Choroid plexus epithelial cell (primary cell): ENCODE data around the gene ATG9A.

Source experiments
- DNase-seq: peaks from one replicate; pipeline ENCODE4 v3.0.0-alpha.2; 2010; ENCODE audit warnings: low read depth
- H3K4me3 ChIP-seq: 2 replicates; pipeline ENCODE4 v1.5.1; 2011; ENCODE audit warnings: low read depth, mild to moderate bottlenecking, control low read depth, low read length, moderate library complexity
- TF ChIP-seq, protein P1 (sequence below): conservative IDR thresholded peaks from 2 replicates; pipeline ENCODE4 v1.5.1; 2011; ENCODE audit warnings: low read depth, mild to moderate bottlenecking, control low read depth, inconsistent platforms, low read length, moderate library complexity

The ATG9A gene, protein sequence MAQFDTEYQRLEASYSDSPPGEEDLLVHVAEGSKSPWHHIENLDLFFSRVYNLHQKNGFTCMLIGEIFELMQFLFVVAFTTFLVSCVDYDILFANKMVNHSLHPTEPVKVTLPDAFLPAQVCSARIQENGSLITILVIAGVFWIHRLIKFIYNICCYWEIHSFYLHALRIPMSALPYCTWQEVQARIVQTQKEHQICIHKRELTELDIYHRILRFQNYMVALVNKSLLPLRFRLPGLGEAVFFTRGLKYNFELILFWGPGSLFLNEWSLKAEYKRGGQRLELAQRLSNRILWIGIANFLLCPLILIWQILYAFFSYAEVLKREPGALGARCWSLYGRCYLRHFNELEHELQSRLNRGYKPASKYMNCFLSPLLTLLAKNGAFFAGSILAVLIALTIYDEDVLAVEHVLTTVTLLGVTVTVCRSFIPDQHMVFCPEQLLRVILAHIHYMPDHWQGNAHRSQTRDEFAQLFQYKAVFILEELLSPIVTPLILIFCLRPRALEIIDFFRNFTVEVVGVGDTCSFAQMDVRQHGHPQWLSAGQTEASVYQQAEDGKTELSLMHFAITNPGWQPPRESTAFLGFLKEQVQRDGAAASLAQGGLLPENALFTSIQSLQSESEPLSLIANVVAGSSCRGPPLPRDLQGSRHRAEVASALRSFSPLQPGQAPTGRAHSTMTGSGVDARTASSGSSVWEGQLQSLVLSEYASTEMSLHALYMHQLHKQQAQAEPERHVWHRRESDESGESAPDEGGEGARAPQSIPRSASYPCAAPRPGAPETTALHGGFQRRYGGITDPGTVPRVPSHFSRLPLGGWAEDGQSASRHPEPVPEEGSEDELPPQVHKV

DNA sequence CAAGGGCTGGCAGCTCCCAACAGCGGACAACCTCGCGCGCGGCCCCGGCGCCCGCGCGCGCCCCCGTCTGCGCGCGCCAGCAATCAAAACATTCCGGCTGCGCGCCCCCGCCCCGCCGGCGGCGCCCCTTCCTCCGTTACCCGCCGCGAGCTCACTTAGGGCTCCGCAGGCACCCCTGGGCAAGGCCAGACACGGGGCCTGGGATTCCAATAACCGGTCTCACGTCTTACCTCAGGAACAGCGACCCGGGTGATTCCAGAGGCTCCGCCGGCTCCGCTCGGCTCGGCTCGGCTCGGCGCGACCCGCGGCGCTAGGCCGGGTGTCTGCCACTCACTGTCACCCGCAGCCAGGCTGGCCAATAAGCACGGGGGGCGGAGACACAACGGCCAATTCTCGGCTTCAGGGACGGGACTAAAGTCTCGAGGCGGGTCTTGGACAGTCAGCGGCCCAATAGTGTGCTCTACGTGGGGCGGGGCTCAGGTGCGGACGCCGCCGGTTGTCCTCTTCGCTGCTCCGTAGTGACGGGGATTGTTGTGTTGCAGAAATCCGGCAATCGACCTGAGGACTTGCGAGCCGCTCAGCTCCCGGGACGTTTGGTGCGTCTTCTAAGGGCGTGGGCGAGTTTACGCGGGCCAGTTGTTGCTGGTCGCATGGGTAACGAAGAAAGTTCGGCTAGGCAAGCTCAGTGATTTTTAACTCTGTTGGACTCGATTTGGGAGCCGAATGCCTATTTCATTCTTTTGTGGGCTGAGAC, at the start of gene ATG9A, which contains the start of gene ANKZF1:
TSS of gene ATG9A (minus strand) at position 332 of the 754 bp plus-strand sequence. CDS start 1,612 bp downstream, outside the sequence.
TSS of gene ANKZF1 (plus strand) at position 502 of the 754 bp plus-strand sequence. CDS start 452 bp downstream, outside the sequence.
- DNase-seq: peak; percentile 99
- TF ChIP-seq, protein P1, sequence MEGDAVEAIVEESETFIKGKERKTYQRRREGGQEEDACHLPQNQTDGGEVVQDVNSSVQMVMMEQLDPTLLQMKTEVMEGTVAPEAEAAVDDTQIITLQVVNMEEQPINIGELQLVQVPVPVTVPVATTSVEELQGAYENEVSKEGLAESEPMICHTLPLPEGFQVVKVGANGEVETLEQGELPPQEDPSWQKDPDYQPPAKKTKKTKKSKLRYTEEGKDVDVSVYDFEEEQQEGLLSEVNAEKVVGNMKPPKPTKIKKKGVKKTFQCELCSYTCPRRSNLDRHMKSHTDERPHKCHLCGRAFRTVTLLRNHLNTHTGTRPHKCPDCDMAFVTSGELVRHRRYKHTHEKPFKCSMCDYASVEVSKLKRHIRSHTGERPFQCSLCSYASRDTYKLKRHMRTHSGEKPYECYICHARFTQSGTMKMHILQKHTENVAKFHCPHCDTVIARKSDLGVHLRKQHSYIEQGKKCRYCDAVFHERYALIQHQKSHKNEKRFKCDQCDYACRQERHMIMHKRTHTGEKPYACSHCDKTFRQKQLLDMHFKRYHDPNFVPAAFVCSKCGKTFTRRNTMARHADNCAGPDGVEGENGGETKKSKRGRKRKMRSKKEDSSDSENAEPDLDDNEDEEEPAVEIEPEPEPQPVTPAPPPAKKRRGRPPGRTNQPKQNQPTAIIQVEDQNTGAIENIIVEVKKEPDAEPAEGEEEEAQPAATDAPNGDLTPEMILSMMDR: no peak
- H3K4me3 ChIP-seq: peak within 1 kb of the TSS; percentile 86

DNA sequence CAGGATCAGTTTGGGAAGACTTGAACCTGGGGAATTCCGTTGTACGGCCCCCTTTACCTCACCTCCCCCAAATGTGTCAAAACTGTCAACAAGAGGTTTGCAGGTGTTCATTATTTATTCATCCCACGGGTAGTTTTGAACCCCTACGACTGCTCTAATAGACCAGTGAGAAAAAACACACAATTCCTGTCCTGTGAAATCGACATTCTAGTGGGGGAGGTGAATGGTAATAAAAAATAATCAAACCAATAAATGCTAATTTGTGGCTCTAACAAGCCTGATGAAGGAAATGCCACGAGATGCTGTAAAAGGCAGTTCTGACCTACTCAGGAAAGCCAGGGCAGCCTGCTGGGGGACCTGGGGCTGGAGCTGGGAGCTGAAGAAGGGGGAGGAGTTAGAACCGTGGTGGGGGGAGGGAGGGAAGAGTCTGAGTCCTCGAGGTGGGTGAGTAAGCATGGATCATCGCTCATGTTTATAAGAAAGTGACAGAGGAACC, 49.3 kb upstream of the ATG9A start:
- DNase-seq: no peak
- TF ChIP-seq, protein P1: peak; percentile 15
- peak overlapping the region; percentile 44 for H3K4me3 ChIP-seq

DNA sequence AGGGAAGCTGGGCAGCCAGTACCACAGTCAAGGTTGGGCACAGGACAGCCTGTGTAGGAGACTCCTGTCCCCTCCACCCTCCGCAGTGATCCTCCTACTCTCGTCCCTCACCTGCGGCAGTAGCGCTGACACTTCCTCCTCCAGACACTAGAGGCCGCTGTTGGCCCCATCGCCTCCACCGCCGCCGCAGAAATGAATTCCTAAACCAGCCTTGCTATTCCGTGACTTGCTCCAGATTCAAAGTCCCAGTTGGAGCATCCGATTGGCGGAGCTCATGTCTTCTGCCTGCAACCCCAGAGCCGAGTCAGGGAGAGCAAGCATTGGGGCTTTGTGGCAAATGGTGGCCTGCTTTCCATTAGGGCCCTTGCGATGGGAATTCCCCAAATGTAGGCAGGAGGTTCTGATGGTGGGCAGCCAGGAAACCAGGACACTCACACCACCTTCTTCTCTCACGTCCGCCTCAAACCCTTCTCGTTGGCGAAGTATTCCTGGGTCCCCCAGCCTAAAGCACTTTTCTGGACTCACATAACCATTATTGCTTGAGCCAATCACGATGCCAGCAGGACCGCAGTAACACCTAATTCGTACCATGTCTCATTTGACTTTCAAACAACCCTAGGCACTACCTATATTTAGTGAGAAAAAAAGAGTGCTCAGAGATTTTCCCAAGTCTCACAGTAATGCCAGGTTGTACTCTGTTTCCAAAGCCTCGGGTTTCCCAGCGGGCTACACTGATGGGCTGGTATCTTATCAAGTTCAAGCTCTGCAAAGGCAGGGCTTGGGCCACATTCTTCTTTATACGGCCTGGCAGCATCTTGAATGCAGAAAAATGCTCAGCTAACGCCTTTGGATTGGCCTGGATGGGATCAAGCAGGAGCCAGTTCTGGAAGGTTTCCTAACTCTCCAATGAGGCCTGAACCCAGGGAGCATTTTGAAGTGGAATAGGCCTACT, 48.5 kb upstream of the ATG9A start:
- H3K4me3 ChIP-seq: peak overlapping the region; percentile 44
- TF ChIP-seq, protein P1: peak; percentile 98
- peak; percentile 77 for DNase-seq

DNA sequence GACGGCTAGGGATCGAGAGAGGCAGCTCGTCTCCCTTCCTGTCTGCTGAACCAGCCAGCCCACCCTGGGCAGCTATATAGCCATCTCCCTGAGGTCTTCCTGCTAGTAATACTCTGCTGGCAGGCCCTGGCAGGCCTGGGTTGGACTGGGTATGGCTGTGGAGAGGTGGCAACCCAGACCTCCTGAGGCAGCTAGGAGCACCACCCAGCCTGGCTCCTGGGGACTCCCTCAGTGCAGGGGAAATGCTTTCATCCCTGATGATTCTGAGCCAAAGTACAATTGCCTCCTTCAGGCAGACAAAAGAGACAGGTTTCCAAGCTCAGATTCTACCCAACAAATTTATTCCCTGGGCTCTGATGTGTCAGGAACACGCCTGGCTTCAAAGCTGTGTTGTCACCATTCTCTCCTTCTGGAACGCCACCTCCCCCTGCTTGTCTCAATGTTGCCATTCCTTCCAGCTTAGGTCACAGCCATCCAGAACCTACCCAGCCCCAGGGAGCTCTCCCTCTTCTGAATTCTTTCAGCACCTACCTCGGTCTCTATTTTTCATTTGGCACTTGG, 45.0 kb upstream of the ATG9A start:
- peak; percentile 73 for DNase-seq
- no peak overlapping the region for H3K4me3 ChIP-seq
- TF ChIP-seq, protein P1: no peak

DNA sequence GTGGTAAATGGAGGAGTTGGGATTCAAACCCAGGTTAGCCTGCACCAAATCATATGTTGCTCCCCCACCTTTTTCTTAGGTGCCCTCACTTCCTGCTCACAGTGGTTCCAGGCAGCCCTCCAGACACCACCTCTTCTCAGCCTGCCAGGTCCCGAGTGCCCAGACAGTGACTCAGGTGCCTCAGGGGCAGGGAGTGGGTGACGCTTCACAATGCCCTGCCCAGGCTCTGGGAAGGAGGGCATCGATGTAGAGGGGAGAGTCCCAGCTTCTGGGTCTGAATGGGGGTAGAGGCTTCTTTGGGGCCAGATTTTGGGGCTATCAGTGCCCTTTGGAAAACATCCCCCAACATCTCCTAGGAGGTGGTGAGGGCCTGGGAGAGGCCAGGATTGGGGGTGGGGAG, 44.5 kb upstream of the ATG9A start:
- TF ChIP-seq, protein P1: no peak
- DNase-seq: no peak
- no peak overlapping the region for H3K4me3 ChIP-seq
